GM12878 (cell line): ENCODE measurements around the gene CDCA7L. TPM values are rescaled to one million over a fixed set of nuclear protein-coding genes. Genes with fewer than 3 reads are reported as not detected.

Experiments
- ATAC-seq: fragments of 200-7000 bp; cut with Tn5 transposase; 3 replicates; pipeline ENCODE4 v1.9.1; 2020; ENCODE audit warnings: mild to moderate bottlenecking, moderate library complexity
- BruUV-seq: library from RNA; stranded (reverse); fragments of 400-500 nt; replicated peaks from 2 replicates; lab custom pipeline; 2021; lab: Mats Ljungman, UMichigan
- CTCF ChIA-PET: fragments of 300-600 bp; sonication (Branson Sonifier 250); formaldehyde crosslinking; extraction: SDS; loops from one replicate; lab custom pipeline; 2021; ENCODE audit warnings: inconsistent platforms; lab: Yijun Ruan, JAX
- POLR2A ChIA-PET: fragments of 350-600 bp; formaldehyde crosslinking; extraction: SDS; loops from one replicate; lab custom pipeline; 2021; ENCODE audit warnings: inconsistent platforms; lab: Charles Lee
- RAD21 ChIA-PET: fragments of 300-600 bp; sonication (Branson Sonifier 250); formaldehyde crosslinking; loops from one replicate; lab custom pipeline; 2023; ENCODE audit warnings: antibody characterized with exemption; ENCODE audit not compliant: unreplicated experiment; lab: Charles Lee
- SMC1A ChIA-PET: fragments of 300-600 bp; sonication (Branson Sonifier 250); formaldehyde crosslinking; loops from one replicate; lab custom pipeline; 2023; ENCODE audit not compliant: unreplicated experiment, uncharacterized antibody; lab: Charles Lee
- DNase-seq: peaks from one replicate; pipeline ENCODE4 v3.0.0-alpha.2; 2011; ENCODE audit warnings: low read depth, low spot score
- FAIRE-seq: peaks from 3 replicates; lab custom pipeline; 2011; peaks lifted over from hg19 to GRCh38; lab: Jason Lieb, UNC
- H2AFZ ChIP-seq: 2 replicates; pipeline ENCODE4 v1.6.0; 2011; ENCODE audit warnings: low read depth, low read length, control low read depth; ENCODE audit not compliant: control insufficient read depth
- H3K27ac ChIP-seq: 2 replicates; pipeline ENCODE4 v1.5.1; 2011; ENCODE audit warnings: control low read depth; ENCODE audit not compliant: control insufficient read depth, insufficient read depth
- H3K27me3 ChIP-seq, 2 experiments: replicated peaks in 1 of 2; 2 replicates each; pipeline versions ENCODE4 v1.6.0 to v1.6.1; 2011; ENCODE audit warnings: low read length in 1 of 2; ENCODE audit not compliant: control insufficient read depth in 2 of 2, insufficient read depth in 2 of 2
- H3K36me3 ChIP-seq, 2 experiments: 2 replicates each; pipeline ENCODE4 v1.5.1; 2011; ENCODE audit warnings: low read length in 1 of 2; ENCODE audit not compliant: control insufficient read depth in 2 of 2, insufficient read depth in 2 of 2
- H3K4me1 ChIP-seq: 2 replicates; pipeline ENCODE4 v1.6.1; 2011; ENCODE audit warnings: mild to moderate bottlenecking, low read length, moderate library complexity, mixed read lengths; ENCODE audit not compliant: control insufficient read depth, insufficient read depth
- H3K4me2 ChIP-seq: 2 replicates; pipeline ENCODE4 v1.6.0; 2011; ENCODE audit warnings: control low read depth; ENCODE audit not compliant: control insufficient read depth, insufficient read depth
- H3K4me3 ChIP-seq: fragments of 200-600 bp; sonication (generic); 2 replicates; pipeline ENCODE4 v1.5.1; 2016
- H3K79me2 ChIP-seq: 2 replicates; pipeline ENCODE4 v1.6.0; 2011; ENCODE audit warnings: low read length; ENCODE audit not compliant: control insufficient read depth, insufficient read depth
- H3K9ac ChIP-seq: 2 replicates; pipeline ENCODE4 v1.8.0; 2011; ENCODE audit warnings: low read length, control low read depth, mixed read lengths; ENCODE audit not compliant: control insufficient read depth, insufficient read depth
- H3K9me3 ChIP-seq: replicated peaks from 3 replicates; pipeline ENCODE4 v1.5.1; 2011; ENCODE audit warnings: mild to moderate bottlenecking, low read length; ENCODE audit not compliant: control insufficient read depth, insufficient read depth
- H4K20me1 ChIP-seq: 2 replicates; pipeline ENCODE4 v1.6.0; 2011; ENCODE audit not compliant: control insufficient read depth, insufficient read depth
- CREB1 ChIP-seq: IDR thresholded peaks from 2 replicates; pipeline ENCODE4 v1.6.1; 2012; ENCODE audit warnings: low read depth, mild to moderate bottlenecking, inconsistent platforms
- CREM ChIP-seq: IDR thresholded peaks from 2 replicates; pipeline ENCODE4 v1.6.1; 2014; ENCODE audit warnings: antibody characterized with exemption, low read depth
- EZH2 ChIP-seq: IDR thresholded peaks from 2 replicates; pipeline ENCODE4 v1.6.1; 2012; ENCODE audit warnings: low read depth, mild to moderate bottlenecking, control low read depth, inconsistent platforms, low read length, borderline replicate concordance; ENCODE audit not compliant: control insufficient read depth
- FOS ChIP-seq: IDR thresholded peaks from 3 replicates; pipeline ENCODE4 v1.6.1; 2011; ENCODE audit warnings: borderline replicate concordance; ENCODE audit not compliant: insufficient read length; ENCODE audit errors: extremely low read depth
- GATAD2B ChIP-seq: fragments of 450-650 bp; conservative IDR thresholded peaks from 2 replicates; pipeline ENCODE4 v1.6.1; 2017; ENCODE audit warnings: low read depth, mild to moderate bottlenecking, moderate library complexity
- MTA3 ChIP-seq: IDR thresholded peaks from 2 replicates; pipeline ENCODE4 v1.6.1; 2012; ENCODE audit warnings: low read length, inconsistent platforms, borderline replicate concordance
- NFYA ChIP-seq: IDR thresholded peaks from 2 replicates; pipeline ENCODE4 v1.6.1; 2011; ENCODE audit warnings: low read depth, mild to moderate bottlenecking, low read length, improper control_type of control experiment, borderline replicate concordance
- NFYB ChIP-seq: IDR thresholded peaks from 2 replicates; pipeline ENCODE4 v1.6.1; 2011; ENCODE audit warnings: low read depth, mild to moderate bottlenecking, low read length, improper control_type of control experiment, moderate library complexity; ENCODE audit not compliant: insufficient read depth
- NR2F1 ChIP-seq: fragments of 450-650 bp; conservative IDR thresholded peaks from 2 replicates; pipeline ENCODE4 v1.6.1; 2017; ENCODE audit warnings: mild to moderate bottlenecking
- POLR2AphosphoS5 ChIP-seq: IDR thresholded peaks from 2 replicates; pipeline ENCODE4 v1.6.1; 2011; ENCODE audit warnings: mild to moderate bottlenecking, low read length, inconsistent platforms
- RBBP5 ChIP-seq: fragments of 200-600 bp; sonication (generic); conservative IDR thresholded peaks from 2 replicates; pipeline ENCODE4 v1.6.1; 2016
- RCOR1 ChIP-seq: conservative IDR thresholded peaks from 2 replicates; pipeline ENCODE4 v1.6.1; 2012; ENCODE audit warnings: low read depth, low read length, improper control_type of control experiment
- RUNX3 ChIP-seq: IDR thresholded peaks from 2 replicates; pipeline ENCODE4 v1.6.1; 2012; ENCODE audit warnings: low read length, inconsistent platforms
- SMARCA5 ChIP-seq: fragments of 450-650 bp; IDR thresholded peaks from 2 replicates; pipeline ENCODE4 v1.6.1; 2017; ENCODE audit warnings: mild to moderate bottlenecking
- SPI1 ChIP-seq: IDR thresholded peaks from 2 replicates; pipeline ENCODE4 v1.6.1; 2011; ENCODE audit warnings: low read depth, mild to moderate bottlenecking, low read length, moderate library complexity, borderline replicate concordance; ENCODE audit not compliant: insufficient read depth
- ZBED1 ChIP-seq: IDR thresholded peaks from 2 replicates; pipeline ENCODE4 v1.6.1; 2016; ENCODE audit warnings: borderline replicate concordance
- ZNF622 ChIP-seq: fragments of 450-650 bp; IDR thresholded peaks from 2 replicates; pipeline ENCODE4 v1.6.1; 2017; ENCODE audit warnings: mild to moderate bottlenecking, inconsistent platforms
- ZNF687 ChIP-seq: fragments of 450-650 bp; IDR thresholded peaks from 2 replicates; pipeline ENCODE4 v1.6.1; 2017; ENCODE audit warnings: mild to moderate bottlenecking, moderate library complexity
- WGBS: methylation state at CpG from one replicate; pipeline ENCODE4 v1.1.6; 2016; ENCODE audit warnings: low lambda C conversion rate; ENCODE audit not compliant: insufficient replicate concordance, insufficient coverage; ENCODE audit errors: missing lambda C conversion rate; 5-methylcytosine and 5-hydroxymethylcytosine counted together
- in situ Hi-C: fragments of 300-500 bp; cut with MboI; formaldehyde crosslinking; loops from 9 replicates; pipeline ENCODE4 v1.14.3; 2018; ENCODE audit warnings: mixed read lengths
- intact Hi-C: fragments of 100-400 bp; cut with micrococcal nuclease; formaldehyde crosslinking; loops from one replicate; pipeline ENCODE4 v1.14.2; 2022; ENCODE audit not compliant: unreplicated experiment
- polyA plus RNA-seq, 11 experiments: library from polyadenylated mRNA; depleted of rRNA in 4 of 11; unstranded in 6 of 11; stranded (reverse) in 5 of 11; fragments of >200 nt; fragmentation: Nextera tagmentation in 4 of 11; fragmentation: Illumina TruSeq in 1 of 11; extraction: Ambion mirVana in 4 of 11; extraction: Trizol in 1 of 11; gene quantifications; 1 replicate in 1 of 11; 2 replicates in 10 of 11; pipeline versions ENCODE4 v1.2.1 to v1.2.3, GENCODE V29; 2011 to 2016; ENCODE audit warnings: inconsistent platforms in 2 of 11, missing spikeins in 2 of 11, low read depth in 1 of 11
- total RNA-seq, 4 experiments: library from RNA; depleted of rRNA in 3 of 4; stranded (reverse); fragments of >200 nt in 3 of 4; fragmentation: Illumina TruSeq in 1 of 4; extraction: Trizol in 1 of 4; gene quantifications; 2 replicates each; pipeline versions ENCODE4 v1.2.1 to v1.2.3, GENCODE V29; 2013 to 2021
- TF ChIP-seq, protein P1 (sequence below): fragments of 450-650 bp; conservative IDR thresholded peaks from 2 replicates; pipeline ENCODE4 v1.6.1; 2017; ENCODE audit warnings: mild to moderate bottlenecking, moderate library complexity
- TF ChIP-seq, protein P2 (sequence below): fragments of 450-650 bp; IDR thresholded peaks from 2 replicates; pipeline ENCODE4 v1.6.1; 2017; ENCODE audit warnings: low read depth, mild to moderate bottlenecking, moderate library complexity

Gene CDCA7L
- total and polyA plus RNA-seq, 10 of the 15 experiments (the other 5 are each of a cell fraction or from before 2014, with no cell fraction given) = 30.3 to 92.2 (median 68.5) TPM

DNA sequence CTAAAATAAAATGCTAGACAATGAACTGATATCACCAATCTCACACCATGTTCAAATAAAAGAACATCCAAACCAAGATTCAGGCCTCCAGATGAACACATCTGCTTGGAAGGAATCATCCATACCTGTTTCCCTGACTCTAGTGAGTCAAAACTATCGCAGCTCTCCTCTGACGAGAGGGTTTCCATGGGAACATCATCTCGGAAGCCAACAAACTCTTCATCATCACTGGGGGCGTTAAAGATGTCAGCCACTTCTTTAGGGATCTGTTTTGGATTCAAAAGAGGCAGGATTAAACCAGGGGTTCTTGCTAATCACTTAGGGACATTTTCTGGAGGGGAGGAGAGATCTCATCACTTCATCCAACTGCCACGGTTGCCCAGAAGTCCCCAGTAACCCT is 29.1 kb downstream of the CDCA7L start:
- SMC1A ChIA-PET = no interaction called here
- H3K27ac ChIP-seq = no peak overlapping the region
- WGBS = 85% methylated on average over 5 of the region's 5 CpGs
- no peak overlapping the region for H3K9ac ChIP-seq
- no peak overlapping the region for H2AFZ ChIP-seq
- no peaks in the 10 kb centered on the region for H4K20me1 ChIP-seq
- no peaks in the 10 kb centered on the region for H3K4me1 ChIP-seq
- no peak for FAIRE-seq
- no peak overlapping the region for H3K4me2 ChIP-seq
- POLR2A ChIA-PET = no interaction called here
- no peaks in the 10 kb centered on the region for H3K27me3 ChIP-seq
- no TSS peak for BruUV-seq
- TF ChIP-seq SPI1 (no peak), FOS (no peak), SMARCA5 (no peak), RBBP5 (no peak), POLR2AphosphoS5 (no peak), NFYB (no peak), ZBED1 (no peak), ZNF622 (no peak), GATAD2B (no peak), CREM (no peak), NFYA (no peak), NR2F1 (no peak), MTA3 (no peak), EZH2 (no peak), RCOR1 (no peak), RUNX3 (no peak), CREB1 (no peak), ZNF687 (no peak)
- TF ChIP-seq, protein P1, sequence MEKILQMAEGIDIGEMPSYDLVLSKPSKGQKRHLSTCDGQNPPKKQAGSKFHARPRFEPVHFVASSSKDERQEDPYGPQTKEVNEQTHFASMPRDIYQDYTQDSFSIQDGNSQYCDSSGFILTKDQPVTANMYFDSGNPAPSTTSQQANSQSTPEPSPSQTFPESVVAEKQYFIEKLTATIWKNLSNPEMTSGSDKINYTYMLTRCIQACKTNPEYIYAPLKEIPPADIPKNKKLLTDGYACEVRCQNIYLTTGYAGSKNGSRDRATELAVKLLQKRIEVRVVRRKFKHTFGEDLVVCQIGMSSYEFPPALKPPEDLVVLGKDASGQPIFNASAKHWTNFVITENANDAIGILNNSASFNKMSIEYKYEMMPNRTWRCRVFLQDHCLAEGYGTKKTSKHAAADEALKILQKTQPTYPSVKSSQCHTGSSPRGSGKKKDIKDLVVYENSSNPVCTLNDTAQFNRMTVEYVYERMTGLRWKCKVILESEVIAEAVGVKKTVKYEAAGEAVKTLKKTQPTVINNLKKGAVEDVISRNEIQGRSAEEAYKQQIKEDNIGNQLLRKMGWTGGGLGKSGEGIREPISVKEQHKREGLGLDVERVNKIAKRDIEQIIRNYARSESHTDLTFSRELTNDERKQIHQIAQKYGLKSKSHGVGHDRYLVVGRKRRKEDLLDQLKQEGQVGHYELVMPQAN = no peak
- TF ChIP-seq, protein P2, sequence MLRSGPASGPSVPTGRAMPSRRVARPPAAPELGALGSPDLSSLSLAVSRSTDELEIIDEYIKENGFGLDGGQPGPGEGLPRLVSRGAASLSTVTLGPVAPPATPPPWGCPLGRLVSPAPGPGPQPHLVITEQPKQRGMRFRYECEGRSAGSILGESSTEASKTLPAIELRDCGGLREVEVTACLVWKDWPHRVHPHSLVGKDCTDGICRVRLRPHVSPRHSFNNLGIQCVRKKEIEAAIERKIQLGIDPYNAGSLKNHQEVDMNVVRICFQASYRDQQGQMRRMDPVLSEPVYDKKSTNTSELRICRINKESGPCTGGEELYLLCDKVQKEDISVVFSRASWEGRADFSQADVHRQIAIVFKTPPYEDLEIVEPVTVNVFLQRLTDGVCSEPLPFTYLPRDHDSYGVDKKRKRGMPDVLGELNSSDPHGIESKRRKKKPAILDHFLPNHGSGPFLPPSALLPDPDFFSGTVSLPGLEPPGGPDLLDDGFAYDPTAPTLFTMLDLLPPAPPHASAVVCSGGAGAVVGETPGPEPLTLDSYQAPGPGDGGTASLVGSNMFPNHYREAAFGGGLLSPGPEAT = no peak
- no peak overlapping the region for H3K4me3 ChIP-seq
- no peaks in the 10 kb centered on the region; the same call in 2 of the 3 replicates for H3K9me3 ChIP-seq
- DNase-seq = no peak
- RAD21 ChIA-PET = no interaction called here
- in situ Hi-C loops (no loop called here), intact Hi-C loops (no loop called here)
- CTCF ChIA-PET = no interaction called here
- peaks cover 8 to 11% of the 10 kb centered on the region in 2 experiments for H3K36me3 ChIP-seq
- no peak for ATAC-seq
- H3K79me2 ChIP-seq = no peaks in the 10 kb centered on the region; the same call in 1 of the 2 replicates
